SKM-1 (cell line): ENCODE measurements around the gene MCIDAS.

Experiments used
- DNase-seq: peaks from one replicate; lab custom pipeline; 2025; ENCODE audit not compliant: unreplicated experiment; lab: John Stamatoyannopoulos, UW

The MCIDAS gene

DNA sequence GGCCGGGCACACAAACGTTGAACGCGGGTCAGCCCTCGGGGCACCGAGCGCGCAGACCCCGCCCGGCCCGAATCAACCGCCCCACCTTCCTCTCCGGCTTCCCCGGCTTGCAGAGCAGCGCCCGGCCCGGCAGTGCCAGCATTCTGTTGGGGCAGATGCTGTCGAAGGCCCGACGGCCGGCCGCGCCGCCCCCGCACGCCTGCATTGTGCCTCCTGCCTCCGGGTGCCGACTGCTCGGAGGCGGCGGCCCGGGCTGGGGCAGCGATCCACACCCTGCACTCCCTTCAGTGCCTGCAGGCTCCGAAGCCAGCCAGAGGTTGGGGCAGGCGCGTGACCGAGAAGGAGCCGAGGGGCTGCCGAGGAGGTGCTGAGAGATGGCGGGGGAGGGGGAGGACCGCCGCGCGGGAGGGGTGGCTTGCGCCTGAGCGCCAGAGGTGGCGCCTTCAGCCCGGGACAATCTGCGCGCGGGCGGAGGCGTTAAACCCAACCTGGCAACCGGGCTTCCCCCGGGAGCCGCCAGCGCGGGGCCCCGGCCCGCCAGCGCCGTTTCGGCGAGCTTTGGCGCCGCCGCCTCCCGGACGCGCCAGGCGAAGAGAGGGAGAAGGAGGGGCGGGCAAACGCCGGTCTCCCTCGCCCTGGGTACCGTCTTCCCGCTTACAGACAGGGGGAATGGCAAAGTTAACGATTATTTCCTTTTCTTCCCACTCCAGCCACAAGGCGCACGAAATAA lies at the start of gene MCIDAS:
TSS of gene MCIDAS (minus strand) at position 382 of the 730 bp plus-strand sequence. CDS start at position 205, 177 bp downstream.
- no peak for DNase-seq

DNA sequence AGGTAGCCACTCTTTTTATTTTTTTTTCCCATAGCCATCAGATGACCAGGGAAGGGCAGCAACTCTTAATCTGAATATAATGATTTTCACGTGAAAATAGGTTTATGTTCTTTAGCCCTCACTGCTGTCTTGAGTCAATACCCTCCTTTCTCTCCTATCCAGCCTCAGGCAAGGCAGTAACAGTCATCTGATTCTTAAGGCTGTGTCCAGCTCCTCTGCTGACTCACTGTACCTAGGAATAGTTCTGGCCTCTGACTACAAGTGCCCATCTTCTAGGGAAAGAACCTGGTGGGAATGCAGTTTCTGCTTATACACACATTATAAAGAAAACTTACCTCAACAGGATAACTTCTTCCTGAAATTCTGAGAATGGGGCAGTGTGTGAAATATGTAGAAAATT lies 49.7 kb upstream of the MCIDAS start:
- no peak for DNase-seq

DNA sequence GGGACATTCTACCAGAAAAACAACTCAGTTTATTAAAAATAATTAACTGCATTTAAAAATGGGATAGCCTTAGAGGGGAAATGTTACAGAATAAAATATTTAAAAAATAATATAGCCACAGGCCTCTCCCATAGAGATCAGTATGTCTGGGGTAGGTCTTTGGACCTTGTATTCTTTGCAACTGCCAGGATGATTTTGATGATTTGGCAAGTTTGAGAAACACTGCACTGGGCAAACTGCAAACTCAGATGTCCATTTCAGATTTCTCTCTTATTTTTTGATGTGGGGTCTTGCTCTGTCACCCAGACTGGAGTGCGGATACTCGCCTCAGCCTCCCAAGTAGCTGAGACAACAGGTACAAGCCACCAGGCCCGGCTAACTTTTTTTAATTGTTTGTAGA lies 31.2 kb upstream of the MCIDAS start:
- DNase-seq = no peak

DNA sequence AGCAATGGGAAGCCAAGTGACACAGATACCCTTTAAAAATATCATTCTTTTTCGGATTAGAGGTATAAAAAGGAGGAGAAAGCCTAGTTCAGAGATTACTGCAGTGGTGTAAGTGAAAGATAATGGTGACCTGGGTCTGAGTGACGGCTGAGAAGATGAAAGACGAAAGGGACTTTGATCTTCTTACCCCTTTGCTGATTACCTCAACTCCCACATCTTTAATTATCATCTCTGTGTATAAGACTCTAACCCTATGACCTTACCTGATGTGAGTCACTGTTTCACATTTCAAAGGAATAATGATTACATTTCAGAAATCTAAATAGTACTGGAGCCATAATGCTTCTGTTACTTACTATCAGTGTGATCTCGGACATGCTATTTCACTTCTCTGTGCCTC lies 27.7 kb upstream of the MCIDAS start:
- no peak for DNase-seq

DNA sequence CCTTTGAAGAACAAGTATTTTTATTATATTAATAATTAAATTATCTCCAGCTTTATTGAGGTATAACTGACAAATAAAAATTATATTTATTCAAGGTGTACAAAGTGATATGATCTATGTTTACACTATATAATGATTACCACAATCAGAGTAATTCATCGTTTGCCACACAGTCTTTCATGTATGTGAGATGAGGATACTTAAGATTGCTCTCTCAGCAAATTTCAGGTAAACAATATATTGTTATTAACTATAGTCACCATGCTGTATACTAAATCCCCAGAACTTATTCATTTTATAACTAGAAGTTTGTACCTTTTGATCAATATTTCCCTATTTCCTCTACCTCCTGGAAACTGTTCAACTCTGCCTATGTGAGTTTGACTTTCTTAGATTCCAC lies 22.9 kb upstream of the MCIDAS start:
- DNase-seq = no peak

DNA sequence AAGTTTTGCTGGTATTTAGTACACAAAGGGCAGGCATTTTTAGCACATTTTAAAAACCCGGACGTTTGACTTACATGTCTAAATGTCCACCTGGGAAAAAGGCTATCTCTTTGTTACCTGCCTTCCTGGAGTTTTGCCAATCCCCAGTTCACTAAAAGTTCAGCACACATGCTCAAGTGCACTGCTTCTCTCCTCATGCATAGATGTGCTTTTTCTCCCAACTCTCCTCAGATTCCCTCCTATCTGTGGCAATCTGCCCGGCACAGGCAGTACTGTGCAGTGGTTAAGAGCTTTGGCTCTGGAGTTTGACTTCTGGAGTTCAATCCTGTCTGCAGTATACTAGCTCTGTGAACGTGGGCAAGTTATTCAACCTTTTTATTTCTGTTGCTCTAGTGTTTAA lies 14.6 kb upstream of the MCIDAS start:
- no peak for DNase-seq

DNA sequence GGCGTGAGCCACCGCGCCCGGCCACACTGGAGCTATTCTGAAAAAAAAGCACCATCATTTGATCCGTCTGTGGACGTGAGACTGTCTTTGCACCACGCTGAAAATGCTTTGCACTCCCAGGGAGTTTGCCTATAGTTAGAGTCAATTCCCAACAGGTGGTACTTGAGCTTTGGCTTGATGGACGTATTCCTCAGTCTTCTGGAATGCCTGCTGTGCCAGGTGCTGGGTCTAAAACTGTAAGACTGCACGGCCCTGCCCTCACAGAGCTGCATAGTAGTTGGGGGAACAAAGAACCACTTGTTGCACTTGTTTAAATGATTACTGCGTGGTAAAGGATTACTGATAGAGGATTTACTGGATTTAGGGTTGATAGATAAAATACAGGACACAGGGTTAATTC lies 9.7 kb upstream of the MCIDAS start:
- no peak for DNase-seq

DNA sequence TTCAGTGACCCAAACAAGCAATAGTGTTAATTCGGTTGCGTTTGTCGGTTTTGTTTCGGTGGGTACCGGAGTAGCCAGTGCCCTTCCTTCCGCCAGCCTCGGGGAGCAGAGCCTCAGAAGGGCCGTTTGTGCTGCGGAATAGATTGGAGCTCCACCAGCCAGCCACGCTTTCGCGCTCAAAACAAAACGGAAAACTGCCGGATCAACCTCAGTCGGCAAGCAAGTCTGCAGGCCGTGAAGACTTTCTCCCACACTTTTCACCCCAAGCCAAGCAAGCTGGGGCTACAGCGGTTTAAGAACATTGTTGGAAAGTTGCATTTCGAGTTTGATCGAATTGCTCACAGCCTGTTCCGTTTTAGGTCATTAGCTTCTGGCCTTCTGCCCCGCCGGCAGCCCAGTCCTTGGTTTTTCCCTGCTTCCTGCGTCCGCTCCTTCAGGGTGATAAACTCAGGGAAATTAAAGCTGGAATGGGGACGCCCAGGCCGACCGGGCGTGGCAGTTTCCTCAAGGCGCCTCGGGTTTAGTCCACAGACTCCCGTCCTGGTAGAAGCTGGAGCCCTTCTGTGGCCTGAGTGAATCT lies 7.1 kb upstream of the MCIDAS start:
- DNase-seq = no peak

DNA sequence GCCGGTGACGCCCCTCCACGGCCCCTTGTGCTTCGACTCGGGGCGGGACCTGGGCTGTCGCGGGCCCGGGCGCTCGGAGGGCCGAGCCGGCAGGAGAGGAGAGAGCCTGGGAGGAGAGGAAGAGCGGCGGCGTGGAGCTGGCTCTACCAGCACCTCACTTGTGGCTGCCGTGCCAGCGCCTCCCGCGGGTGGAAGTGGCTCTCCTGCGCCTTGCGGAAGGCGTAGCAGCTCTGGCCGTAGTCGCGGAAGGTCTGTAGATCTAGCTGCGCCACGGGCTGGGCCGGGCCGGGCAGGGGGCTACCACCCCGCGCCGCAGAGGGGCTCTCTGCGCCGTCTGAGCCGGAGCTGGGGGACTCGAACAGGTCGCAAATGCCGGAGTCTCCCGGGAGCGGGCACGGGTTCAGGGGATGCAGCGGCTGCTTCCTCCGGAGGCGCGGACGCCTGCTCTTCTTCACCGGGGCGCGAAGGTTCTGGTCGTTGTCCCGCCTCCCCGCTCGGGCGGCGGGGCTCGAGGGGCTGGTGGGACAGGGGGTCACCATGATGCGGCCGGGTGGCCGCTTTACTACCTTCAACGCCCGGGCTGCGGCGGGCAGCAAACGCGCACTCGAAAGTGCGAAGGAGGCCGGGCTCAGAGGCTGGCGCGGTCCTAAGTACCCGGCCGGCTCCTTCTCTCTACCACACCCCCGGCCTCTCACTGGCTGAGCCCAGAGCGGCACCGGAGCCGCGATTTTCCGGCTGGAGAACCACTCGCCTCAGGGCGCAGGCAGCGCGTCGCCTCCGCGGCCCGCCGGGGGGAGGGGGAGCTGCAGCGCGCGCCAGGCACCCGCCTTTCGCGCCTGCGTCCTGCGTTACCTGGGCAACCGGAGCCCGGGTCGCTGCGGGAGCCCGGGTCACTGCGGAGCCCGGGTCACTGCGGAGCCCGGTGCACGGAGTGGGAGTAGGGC lies 6.1 kb upstream of the MCIDAS start, which contains the start of gene CCNO:
TSS of gene CCNO (minus strand) at position 624 of the 944 bp plus-strand sequence. CDS start at position 539, 85 bp downstream.
- no peak for DNase-seq

DNA sequence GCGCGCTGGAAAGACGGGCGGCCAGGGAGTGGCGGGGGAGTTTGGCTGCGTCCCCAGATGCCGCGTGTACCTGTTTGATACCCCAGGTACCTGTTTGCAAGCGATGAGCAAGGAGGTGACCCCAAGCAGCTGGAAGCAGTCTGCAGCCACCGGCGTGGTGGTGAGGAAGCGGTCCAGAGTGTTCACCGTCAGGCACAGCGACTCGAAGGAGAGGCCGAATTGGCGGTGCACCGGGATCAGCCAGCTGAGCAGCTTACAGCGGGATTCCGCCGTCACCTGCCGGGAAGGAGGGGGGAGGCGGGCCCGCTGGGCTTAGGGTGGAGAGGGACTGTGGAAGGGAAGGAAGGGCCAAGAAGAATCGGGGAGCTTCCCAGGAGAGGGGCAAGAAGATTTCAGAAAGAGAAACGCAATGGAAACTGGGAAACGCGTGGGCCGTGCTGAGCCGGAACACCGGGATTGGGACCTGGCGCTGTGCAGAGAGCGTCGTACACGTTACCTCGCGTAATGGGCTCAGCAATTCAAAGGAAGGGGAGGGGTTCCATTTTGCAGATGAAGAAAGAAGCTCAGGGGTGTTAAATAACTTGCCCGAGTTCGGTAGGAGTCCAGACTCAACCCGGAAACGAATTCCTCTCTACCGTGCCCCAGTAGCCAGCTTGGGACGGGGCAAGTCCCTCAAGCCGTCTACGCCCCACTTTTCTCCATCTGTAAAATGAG lies 5.3 kb upstream of the MCIDAS start:
- DNase-seq = no peak

DNA sequence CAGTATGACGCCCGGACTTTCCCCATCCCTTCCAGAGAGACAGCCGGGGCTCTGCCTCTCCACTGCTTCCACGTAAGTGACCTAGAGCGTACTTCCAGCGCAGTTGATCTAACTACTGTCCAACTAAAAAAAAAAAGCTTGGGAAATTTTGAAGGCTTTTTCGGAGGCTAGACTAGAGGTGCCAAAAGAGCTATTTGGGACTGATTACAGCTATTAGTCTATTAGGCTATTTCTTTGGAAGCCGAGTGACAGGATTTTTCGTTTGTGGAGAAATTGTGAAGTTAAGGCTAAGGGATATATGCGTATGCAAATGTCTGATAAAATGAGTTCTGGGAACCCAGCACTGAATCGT lies 4.8 kb upstream of the MCIDAS start:
- DNase-seq = no peak

DNA sequence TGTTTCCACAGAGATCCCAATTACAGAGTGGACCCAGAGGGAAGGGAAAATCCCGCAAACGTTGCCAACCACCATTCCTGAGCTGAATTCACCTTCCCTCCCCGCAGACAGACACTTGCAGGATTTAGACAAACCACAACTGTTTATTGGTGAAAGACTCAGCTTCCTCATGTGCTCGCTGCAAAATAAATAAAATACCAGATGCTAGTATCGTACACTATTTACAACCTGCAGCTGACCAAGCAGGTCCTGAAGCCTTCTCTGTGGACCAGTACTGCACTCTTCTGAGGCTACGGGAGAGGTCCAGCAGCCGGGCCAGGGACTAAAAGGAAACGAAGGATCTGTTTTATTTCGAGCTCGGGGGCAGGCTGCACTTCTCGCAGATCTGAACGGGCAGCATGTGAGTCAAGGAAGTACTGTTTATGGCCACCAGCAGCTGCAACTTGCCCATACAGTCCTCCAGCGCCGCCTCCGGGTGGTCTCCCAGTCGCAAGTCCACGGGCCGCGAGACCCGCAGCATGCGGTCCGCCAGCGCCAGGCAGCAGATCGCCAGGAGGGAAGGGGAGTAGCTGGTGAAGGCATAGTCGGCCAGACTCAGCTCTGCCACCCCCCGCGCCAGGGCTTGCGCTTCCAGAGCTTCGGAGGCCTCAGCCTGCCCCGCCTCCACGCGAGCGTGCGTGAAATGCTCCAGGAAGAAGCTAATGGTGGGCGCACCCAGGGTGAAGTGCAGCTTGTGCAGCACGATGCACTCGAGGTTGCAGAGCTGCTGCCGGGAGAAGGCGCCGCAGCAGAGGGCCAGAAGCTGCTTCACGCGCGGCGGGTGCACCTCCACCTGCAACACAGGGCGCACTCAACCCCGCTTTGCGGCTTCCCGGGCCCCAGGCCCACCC lies 4.2 kb upstream of the MCIDAS start:
- no peak for DNase-seq

DNA sequence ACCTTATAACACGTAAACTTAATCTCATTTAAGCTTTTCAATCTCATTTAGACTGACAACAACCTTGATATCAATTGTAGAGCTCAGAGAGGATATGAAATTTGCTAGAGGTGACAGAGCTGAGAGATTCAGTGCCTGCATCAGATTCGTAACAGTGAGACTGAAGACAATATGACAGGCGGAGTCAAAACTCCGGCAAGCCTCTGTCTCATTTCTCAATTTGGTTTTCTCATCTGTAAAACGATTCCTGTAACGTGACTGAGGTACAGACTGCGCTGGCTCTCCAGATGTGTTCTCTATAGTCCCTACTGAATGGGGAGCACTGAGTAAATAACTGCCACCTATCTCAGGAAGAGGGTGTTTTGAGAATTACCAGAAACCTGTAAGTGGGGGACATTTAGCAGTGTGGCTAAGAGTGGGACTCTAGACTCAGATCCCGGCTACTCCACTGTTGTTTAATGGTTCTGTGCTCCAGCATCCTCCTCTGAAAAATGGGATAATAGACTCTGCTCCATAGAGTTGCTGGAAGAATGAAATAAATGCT lies 3.0 kb upstream of the MCIDAS start:
- DNase-seq = no peak

DNA sequence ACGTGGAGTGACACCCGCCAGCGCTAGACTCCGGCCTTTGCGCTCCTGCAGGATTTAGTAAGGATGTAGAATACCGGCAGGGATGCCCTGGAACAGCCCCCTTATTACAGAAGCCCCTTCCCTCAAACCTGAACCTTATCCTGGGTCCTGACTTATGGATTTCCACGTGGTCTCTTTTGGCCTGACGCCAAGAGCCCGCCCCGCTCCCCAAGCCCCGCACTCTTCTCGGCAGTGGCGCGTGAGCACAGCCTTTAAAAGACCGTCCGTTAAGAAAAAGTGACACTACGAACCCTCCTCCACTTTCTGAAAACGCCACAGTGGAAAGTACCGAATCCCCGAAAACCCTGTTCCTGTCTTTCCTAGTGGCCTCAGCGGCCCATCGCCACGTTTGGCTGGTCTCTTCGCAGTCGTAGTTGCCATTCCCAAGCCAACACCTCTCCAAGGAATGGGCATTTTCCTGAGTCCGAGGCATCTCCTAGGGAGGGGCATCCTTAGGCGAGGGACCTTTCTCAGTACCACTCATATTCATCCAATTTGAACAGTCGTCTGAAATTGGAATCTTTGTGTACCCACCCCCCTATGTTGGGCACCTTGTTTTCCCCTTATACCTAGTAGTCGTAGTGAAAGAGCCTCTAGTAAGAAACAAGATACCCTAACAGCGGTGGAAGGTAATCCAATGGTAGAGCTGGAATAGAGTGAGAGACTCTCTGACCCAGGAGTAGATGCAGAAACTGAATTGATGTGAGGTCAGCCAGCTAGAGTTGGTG lies 732 bp upstream of the MCIDAS start:
- no peak for DNase-seq

DNA sequence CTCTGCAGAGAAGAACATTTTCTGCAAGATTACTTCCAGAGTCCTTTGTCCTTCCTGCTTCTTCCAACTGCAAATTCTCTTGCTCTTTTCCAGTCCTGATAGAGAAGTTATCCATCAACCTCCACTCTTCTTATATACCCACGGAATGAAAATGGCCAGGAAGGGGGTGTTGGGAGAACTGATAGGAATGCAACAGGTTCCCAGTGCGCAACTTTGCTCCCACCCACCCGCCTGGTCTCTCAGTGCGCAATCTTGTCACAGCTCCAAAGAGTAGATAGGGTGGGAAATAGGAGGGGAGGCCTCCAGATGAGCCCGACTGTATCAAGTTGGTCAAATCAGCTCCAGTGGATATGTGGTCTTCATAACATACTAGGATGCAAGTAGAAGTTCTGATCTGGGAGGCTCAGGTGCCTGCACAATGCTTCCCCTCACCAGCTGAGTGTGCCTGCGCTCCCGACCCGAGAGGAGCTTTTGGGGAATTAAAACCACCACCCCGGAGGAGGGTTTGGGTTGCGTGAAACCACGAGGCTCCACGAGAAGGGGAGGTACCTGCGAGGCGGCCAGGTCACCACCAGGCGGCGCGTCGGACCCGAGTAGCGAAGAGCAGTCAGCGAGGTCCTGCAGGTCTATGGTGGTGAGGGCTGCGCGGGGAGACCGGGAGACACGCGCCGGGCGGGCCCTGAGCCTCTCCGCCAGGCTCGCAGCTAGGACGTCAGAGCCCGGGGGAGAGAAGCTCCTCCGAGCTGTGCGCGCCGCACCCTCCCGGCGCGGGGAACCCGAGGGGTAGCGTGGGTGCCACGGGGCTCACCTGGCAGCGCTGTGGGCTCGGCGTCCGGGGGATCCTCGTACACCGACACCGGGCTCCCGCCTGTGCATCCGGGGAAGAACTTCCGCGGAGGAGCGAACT lies 835 bp downstream of the MCIDAS start:
- DNase-seq = peak; percentile 42

DNA sequence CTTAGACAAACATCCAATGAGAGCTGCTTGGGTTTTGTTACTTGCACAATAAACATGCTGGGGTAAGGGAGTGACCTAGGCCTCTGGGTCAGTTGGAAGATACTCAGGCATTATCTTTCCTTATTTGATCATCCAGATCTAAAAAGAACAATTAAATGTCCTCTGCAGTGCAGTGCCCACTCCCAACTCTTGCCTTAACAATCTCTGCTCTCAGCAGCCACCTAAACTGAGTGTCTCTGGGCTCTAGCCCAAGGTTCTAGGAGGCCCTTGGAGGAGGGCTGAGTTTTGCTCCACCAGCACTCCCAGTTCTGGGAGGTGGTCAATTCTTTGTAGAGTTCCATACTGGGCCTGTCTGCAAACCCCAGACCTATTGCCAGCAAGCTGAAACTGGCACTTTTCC lies 1.8 kb downstream of the MCIDAS start:
- DNase-seq = no peak

DNA sequence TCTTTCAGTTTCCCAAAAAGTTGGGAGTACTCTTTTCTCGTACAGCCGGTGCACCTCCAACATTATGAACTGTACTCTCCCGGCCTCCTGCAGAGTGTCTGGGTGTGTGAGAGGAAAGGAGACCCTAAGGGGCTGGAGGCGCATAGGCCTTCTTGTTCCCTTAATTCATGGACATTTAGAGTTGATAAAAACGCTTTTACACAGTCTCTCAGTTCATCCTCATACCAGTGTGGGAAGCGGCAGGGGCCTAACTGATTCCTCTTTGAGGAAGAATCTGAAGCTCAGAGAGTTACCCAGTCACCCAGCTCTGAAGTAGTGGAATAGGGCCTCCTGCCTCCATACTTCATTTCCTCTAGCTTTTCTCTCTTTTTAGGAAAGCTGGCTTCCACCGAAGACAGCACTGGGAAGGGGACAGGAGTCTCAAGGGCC lies 3.3 kb downstream of the MCIDAS start:
- DNase-seq = no peak
